OCI-LY7 (cell line): ENCODE data around the gene DPH7. TPM values are rescaled to one million over a fixed set of nuclear protein-coding genes. Genes with fewer than 3 reads are reported as not detected.
"Not testable (repeated sequence)": the region's sequence is repeated elsewhere in the genome, so short reads cannot be mapped to it uniquely, and the experiment has no call there.

ENCODE experiments used
- BruUV-seq: library from RNA; stranded (reverse); fragments of 400-500 nt; replicated peaks from 2 replicates; lab custom pipeline; 2021; lab: Mats Ljungman, UMichigan
- CTCF ChIA-PET: fragments of 300-600 bp; sonication (Branson Sonifier 250); formaldehyde crosslinking; loops from one replicate; lab custom pipeline; 2022; ENCODE audit warnings: antibody characterized with exemption; ENCODE audit not compliant: unreplicated experiment; lab: Charles Lee
- POLR2A ChIA-PET: fragments of 300-600 bp; sonication (Branson Sonifier 250); formaldehyde crosslinking; loops from one replicate; lab custom pipeline; 2022; ENCODE audit warnings: antibody characterized with exemption; lab: Charles Lee
- DNase-seq: peaks from one replicate; pipeline ENCODE4 v3.0.0-alpha.2; 2015; ENCODE audit warnings: low spot score
- H2AFZ ChIP-seq: fragments of 200-600 bp; sonication (generic), shearing (Covaris generic); 2 replicates; pipeline ENCODE4 v1.6.1; 2014; ENCODE audit warnings: mild to moderate bottlenecking, antibody characterized with exemption, low read length, moderate library complexity
- H3K27ac ChIP-seq: fragments of 200-600 bp; sonication (generic); 2 replicates; pipeline ENCODE4 v1.5.1; 2014; ENCODE audit warnings: mixed run types, low read depth, mild to moderate bottlenecking, moderate library complexity, low read length, inconsistent platforms; ENCODE audit not compliant: poor library complexity, severe bottlenecking
- H3K36me3 ChIP-seq: fragments of 200-600 bp; sonication (generic); 2 replicates; pipeline ENCODE4 v1.6.1; 2014; ENCODE audit warnings: mild to moderate bottlenecking, antibody characterized with exemption, low read length, moderate library complexity, mixed read lengths; ENCODE audit not compliant: insufficient read depth
- H3K4me1 ChIP-seq: fragments of 200-600 bp; sonication (generic); 2 replicates; pipeline ENCODE4 v1.5.1; 2014; ENCODE audit warnings: mild to moderate bottlenecking, low read length; ENCODE audit not compliant: insufficient read depth, poor library complexity, severe bottlenecking
- H3K4me2 ChIP-seq: fragments of 200-600 bp; sonication (generic); 2 replicates; pipeline ENCODE4 v1.6.1; 2014; ENCODE audit warnings: mild to moderate bottlenecking, low read length
- H3K4me3 ChIP-seq: fragments of 200-600 bp; sonication (generic); 2 replicates; pipeline ENCODE4 v1.5.1; 2014; ENCODE audit warnings: mild to moderate bottlenecking, low read depth, low read length; ENCODE audit not compliant: poor library complexity, severe bottlenecking
- H3K79me2 ChIP-seq: fragments of 200-600 bp; sonication (generic); 2 replicates; pipeline ENCODE4 v1.6.1; 2016; ENCODE audit warnings: low read depth, mild to moderate bottlenecking, low read length, moderate library complexity, mixed read lengths; ENCODE audit not compliant: insufficient read depth
- H3K9me2 ChIP-seq: fragments of 200-600 bp; sonication (generic); 2 replicates; pipeline ENCODE4 v1.6.1; 2016; ENCODE audit warnings: mild to moderate bottlenecking, low read length, mixed read lengths; ENCODE audit not compliant: insufficient read depth
- H3K9me3 ChIP-seq: fragments of 200-600 bp; sonication (generic); 2 replicates; pipeline ENCODE4 v1.6.1; 2014; ENCODE audit warnings: mild to moderate bottlenecking, mixed run types, low read length, mixed read lengths
- H4K20me1 ChIP-seq: fragments of 200-600 bp; sonication (generic); 2 replicates; pipeline ENCODE4 v1.6.1; 2014; ENCODE audit warnings: mild to moderate bottlenecking, antibody characterized with exemption, low read length, moderate library complexity, mixed read lengths; ENCODE audit not compliant: insufficient read depth
- CTCF ChIP-seq: fragments of 200-600 bp; sonication (generic); conservative IDR thresholded peaks from 2 replicates; pipeline ENCODE4 v1.5.1; 2014; ENCODE audit warnings: mild to moderate bottlenecking, antibody characterized with exemption, low read length, moderate library complexity, mixed read lengths
- EZH2phosphoT487 ChIP-seq: fragments of 200-600 bp; sonication (generic); IDR thresholded peaks from 2 replicates; pipeline ENCODE4 v1.6.1; 2018; ENCODE audit warnings: low read depth, borderline replicate concordance, mild to moderate bottlenecking, mixed run types, antibody characterized with exemption, low read length, moderate library complexity, mixed read lengths
- intact Hi-C: fragments of 100-400 bp; cut with micrococcal nuclease; formaldehyde crosslinking; loops from one replicate; pipeline ENCODE4 v1.10.0; 2022; ENCODE audit not compliant: unreplicated experiment
- total RNA-seq, 2 experiments: library from RNA; depleted of rRNA in 1 of 2; stranded (reverse); fragments of >200 nt in 1 of 2; shearing (Covaris generic) in 1 of 2; gene quantifications; 2 replicates each; pipeline ENCODE4 v1.2.3, GENCODE V29; 2014 to 2022

The DPH7 gene
- total RNA-seq, 2 experiments from 2014 or later = 72.9 to 95.6 TPM

GRCh38 chr9:137516144-137516917 is 62.4 kb downstream of the DPH7 start:
- no peaks in the 10 kb centered on the region for H4K20me1 ChIP-seq
- H3K79me2 ChIP-seq = no peaks in the 10 kb centered on the region
- H3K36me3 ChIP-seq = no peaks in the 10 kb centered on the region
- TF ChIP-seq CTCF (no peak), EZH2phosphoT487 (no peak)
- ChIA-PET CTCF (no interaction called here), POLR2A (no interaction called here)
- H3K27ac ChIP-seq = no peak overlapping the region
- H3K4me1 ChIP-seq = no peaks in the 10 kb centered on the region
- no peak overlapping the region for H3K4me2 ChIP-seq
- no peak for DNase-seq
- H3K9me3 ChIP-seq = no peaks in the 10 kb centered on the region
- no peak overlapping the region for H2AFZ ChIP-seq
- intact Hi-C loops = no loop called here
- no peak overlapping the region for H3K4me3 ChIP-seq
- H3K9me2 ChIP-seq = no peaks in the 10 kb centered on the region
- no TSS peak for BruUV-seq

GRCh38 chr9:137515338-137515724 is 63.4 kb downstream of the DPH7 start:
- Histone ChIP-seq H3K27ac (no peak overlapping the region), H2AFZ (no peak overlapping the region), H4K20me1 (no peaks in the 10 kb centered on the region), H3K4me1 (no peaks in the 10 kb centered on the region), H3K36me3 (no peaks in the 10 kb centered on the region), H3K4me3 (no peak overlapping the region), H3K4me2 (no peak overlapping the region), H3K9me3 (no peaks in the 10 kb centered on the region), H3K79me2 (no peaks in the 10 kb centered on the region), H3K9me2 (no peaks in the 10 kb centered on the region)
- DNase-seq = no peak
- intact Hi-C loops = no loop called here
- BruUV-seq = no TSS peak
- no peak for TF ChIP-seq CTCF
- TF ChIP-seq EZH2phosphoT487 = no peak
- ChIA-PET CTCF (no interaction called here), POLR2A (no interaction called here)

- no TSS peak for BruUV-seq
- Histone ChIP-seq H2AFZ (no peak overlapping the region), H3K9me3 (no peaks in the 10 kb centered on the region), H3K4me2 (no peak overlapping the region), H3K27ac (no peak overlapping the region), H4K20me1 (no peaks in the 10 kb centered on the region), H3K79me2 (no peaks in the 10 kb centered on the region), H3K4me3 (no peak overlapping the region), H3K4me1 (no peaks in the 10 kb centered on the region), H3K36me3 (no peaks in the 10 kb centered on the region), H3K9me2 (no peaks in the 10 kb centered on the region)
- TF ChIP-seq EZH2phosphoT487 (no peak), CTCF (no peak)
- ChIA-PET POLR2A (no interaction called here), CTCF (no interaction called here)
- intact Hi-C loops = no loop called here
- no peak for DNase-seq
These were observed 63.9 kb downstream of the DPH7 start for GRCh38 chr9:137514691-137515337.

- H3K36me3 ChIP-seq, POLR2A ChIA-PET, H3K4me2 ChIP-seq, H3K27ac ChIP-seq, DNase-seq, H3K9me3 ChIP-seq, CTCF ChIA-PET, H4K20me1 ChIP-seq, H3K79me2 ChIP-seq, H3K4me1 ChIP-seq, H2AFZ ChIP-seq, BruUV-seq, H3K4me3 ChIP-seq, intact Hi-C loops, H3K9me2 ChIP-seq: not testable (repeated sequence)
These were observed 64.7 kb downstream of the DPH7 start for GRCh38 chr9:137513801-137514570.
